Type B pancreatic cell (in vitro differentiated cells): Measurements from ENCODE around the gene GALNS. TPM values are rescaled to one million over a fixed set of nuclear protein-coding genes. Genes with fewer than 3 reads are reported as not detected.

ENCODE experiments used
- DNase-seq: peaks from one replicate; pipeline ENCODE4 v3.0.0; 2021; ENCODE audit warnings: mixed read lengths; ENCODE audit not compliant: unreplicated experiment; ENCODE audit errors: extremely low spot score
- H3K27ac Mint-ChIP-seq: 2 replicates; pipeline ENCODE4 v1.8.0; 2021; ENCODE audit warnings: mild to moderate bottlenecking, mixed read lengths
- H3K27me3 Mint-ChIP-seq: 2 replicates; pipeline ENCODE4 v1.8.0; 2021; ENCODE audit warnings: mixed read lengths
- H3K36me3 Mint-ChIP-seq: 2 replicates; pipeline ENCODE4 v1.8.0; 2021; ENCODE audit warnings: mixed read lengths
- H3K4me1 Mint-ChIP-seq: one replicate; pipeline ENCODE4 v1.8.0; 2021; ENCODE audit warnings: mixed read lengths; ENCODE audit not compliant: unreplicated experiment
- H3K4me3 Mint-ChIP-seq: 2 replicates; pipeline ENCODE4 v1.8.0; 2021; ENCODE audit warnings: mild to moderate bottlenecking, mixed read lengths
- H3K9me3 Mint-ChIP-seq: 2 replicates; pipeline ENCODE4 v1.8.0; 2021; ENCODE audit warnings: mixed read lengths
- total RNA-seq: library from RNA; stranded (reverse); gene quantifications from 2 replicates; pipeline ENCODE4 v1.2.1, GENCODE V29; 2021; ENCODE audit warnings: low replicate concordance
- TF ChIP-seq, protein P1 (sequence below): fragments of 200-600 bp; sonication (generic); conservative IDR thresholded peaks from 2 replicates; pipeline ENCODE4 v1.5.0; 2021; ENCODE audit warnings: antibody characterized with exemption, mild to moderate bottlenecking

Gene GALNS
- total RNA-seq, 1 donor from 2014 or later, result 30.2 TPM

- no peak for DNase-seq
- Mint-ChIP-seq H3K4me1 (no peaks in the 10 kb centered on the region), H3K4me3 (no peak overlapping the region), H3K27ac (no peak overlapping the region), H3K9me3 (no peaks in the 10 kb centered on the region), H3K36me3 (no peaks in the 10 kb centered on the region), H3K27me3 (no peaks in the 10 kb centered on the region)
- TF ChIP-seq, protein P1, sequence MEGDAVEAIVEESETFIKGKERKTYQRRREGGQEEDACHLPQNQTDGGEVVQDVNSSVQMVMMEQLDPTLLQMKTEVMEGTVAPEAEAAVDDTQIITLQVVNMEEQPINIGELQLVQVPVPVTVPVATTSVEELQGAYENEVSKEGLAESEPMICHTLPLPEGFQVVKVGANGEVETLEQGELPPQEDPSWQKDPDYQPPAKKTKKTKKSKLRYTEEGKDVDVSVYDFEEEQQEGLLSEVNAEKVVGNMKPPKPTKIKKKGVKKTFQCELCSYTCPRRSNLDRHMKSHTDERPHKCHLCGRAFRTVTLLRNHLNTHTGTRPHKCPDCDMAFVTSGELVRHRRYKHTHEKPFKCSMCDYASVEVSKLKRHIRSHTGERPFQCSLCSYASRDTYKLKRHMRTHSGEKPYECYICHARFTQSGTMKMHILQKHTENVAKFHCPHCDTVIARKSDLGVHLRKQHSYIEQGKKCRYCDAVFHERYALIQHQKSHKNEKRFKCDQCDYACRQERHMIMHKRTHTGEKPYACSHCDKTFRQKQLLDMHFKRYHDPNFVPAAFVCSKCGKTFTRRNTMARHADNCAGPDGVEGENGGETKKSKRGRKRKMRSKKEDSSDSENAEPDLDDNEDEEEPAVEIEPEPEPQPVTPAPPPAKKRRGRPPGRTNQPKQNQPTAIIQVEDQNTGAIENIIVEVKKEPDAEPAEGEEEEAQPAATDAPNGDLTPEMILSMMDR, result no peak
Measured at GRCh38 chr16:88886420-88886844, 29.7 kb upstream of the GALNS start.

- no peak for DNase-seq
- Mint-ChIP-seq H3K27me3 (no peaks in the 10 kb centered on the region), H3K36me3 (no peaks in the 10 kb centered on the region), H3K27ac (no peak overlapping the region), H3K4me3 (no peak overlapping the region), H3K4me1 (no peaks in the 10 kb centered on the region), H3K9me3 (no peaks in the 10 kb centered on the region)
- TF ChIP-seq, protein P1, result no peak
Measured at GRCh38 chr16:88885693-88886280, 29.0 kb upstream of the GALNS start.

DNA sequence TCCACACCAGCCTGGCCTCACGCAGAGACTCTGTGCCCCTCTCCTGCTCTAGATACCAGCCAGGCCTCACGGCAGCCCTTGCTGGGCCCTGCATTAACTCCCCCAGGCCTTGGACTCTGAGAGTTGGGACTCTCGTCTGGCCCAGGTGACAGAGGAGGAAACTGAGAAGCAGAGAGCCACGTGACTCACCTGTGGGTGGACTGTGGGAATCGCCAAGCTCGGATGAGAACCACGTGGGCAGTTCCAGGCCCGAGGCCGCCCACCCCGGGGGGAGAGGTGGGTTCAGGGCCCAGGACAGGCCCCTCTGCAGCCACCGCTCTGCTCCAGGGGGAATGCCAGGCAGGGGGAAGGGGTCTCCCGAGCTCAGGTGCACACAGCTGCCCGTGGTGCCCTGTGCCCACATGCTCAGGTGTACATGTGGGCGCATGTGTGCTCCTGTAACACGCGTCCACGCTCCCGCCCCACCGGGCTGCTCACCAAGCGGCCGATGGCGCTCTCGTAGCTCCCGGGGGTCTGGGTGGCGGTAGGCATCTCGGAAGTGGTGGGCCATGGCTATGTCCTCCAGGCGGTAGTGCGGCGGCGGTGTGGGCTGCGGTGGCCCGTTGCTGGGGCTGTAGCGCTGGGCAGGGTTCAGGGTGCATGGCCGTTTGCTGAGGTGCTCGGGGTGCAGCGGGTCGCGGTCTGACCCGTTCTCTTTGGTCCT is 28.0 kb upstream of the GALNS start:
- TF ChIP-seq, protein P1, result no peak
- Mint-ChIP-seq H3K9me3 (no peaks in the 10 kb centered on the region), H3K27ac (no peak overlapping the region), H3K4me1 (peaks cover 8% of the 10 kb centered on the region), H3K4me3 (no peak overlapping the region), H3K36me3 (no peaks in the 10 kb centered on the region), H3K27me3 (no peaks in the 10 kb centered on the region)
- DNase-seq, result no peak

DNA sequence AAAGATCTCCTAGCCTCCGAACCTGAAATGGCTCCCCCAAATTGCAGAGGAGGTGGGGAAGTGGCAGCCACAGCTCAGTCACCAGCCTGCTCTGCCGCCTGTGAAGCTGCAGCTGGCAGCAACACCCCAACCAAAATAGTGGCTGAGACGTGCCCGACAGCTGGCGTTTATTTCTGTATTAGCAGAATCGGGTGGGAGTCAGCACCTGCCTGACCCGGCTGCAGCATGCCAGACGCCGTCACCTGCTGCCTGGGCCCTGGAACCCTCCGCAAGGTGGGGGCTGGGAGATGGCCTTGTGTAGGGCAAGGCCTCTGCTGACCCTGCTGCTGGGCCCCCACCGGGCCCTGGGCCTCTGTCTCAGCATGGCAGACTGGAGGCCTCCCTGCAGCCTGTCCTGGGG is 27.2 kb upstream of the GALNS start:
- DNase-seq, result no peak
- Mint-ChIP-seq H3K4me1 (peaks cover 8% of the 10 kb centered on the region), H3K36me3 (no peaks in the 10 kb centered on the region), H3K27ac (no peak overlapping the region), H3K27me3 (no peaks in the 10 kb centered on the region), H3K9me3 (no peaks in the 10 kb centered on the region), H3K4me3 (no peak overlapping the region)
- TF ChIP-seq, protein P1, result no peak

- H3K4me3 Mint-ChIP-seq, result no peak overlapping the region
- TF ChIP-seq, protein P1, result no peak
- H3K4me1 Mint-ChIP-seq, result peaks cover 8% of the 10 kb centered on the region
- DNase-seq, result no peak
- no peaks in the 10 kb centered on the region for H3K36me3 Mint-ChIP-seq
- H3K27me3 Mint-ChIP-seq, result no peaks in the 10 kb centered on the region
- H3K27ac Mint-ChIP-seq, result no peak overlapping the region
- H3K9me3 Mint-ChIP-seq, result no peaks in the 10 kb centered on the region
Measured at GRCh38 chr16:88883117-88883895, 26.6 kb upstream of the GALNS start.
